ENCODE data around the gene RPL3.

The RPL3 gene

DNA sequence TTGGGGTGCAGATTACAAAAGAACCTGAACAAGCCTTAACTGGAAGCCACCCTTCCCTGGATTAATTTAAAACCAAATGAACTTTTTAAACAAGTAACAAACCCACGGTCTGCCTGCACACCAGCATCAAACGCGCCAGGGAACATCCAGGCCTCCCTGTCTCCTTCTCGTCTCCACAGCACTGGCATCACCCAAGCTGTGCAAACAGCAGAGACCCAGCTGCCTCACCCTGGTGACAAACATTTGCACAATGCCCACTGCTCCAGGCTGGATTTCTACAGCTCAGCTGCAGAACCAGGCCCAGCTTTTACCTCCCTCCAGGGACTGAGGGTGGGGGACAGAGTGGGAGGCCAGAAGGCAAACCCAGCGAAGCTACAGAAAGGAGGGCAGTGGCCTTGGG lies 7.0 kb downstream of the RPL3 start:
- no peak overlapping the region for H3K27ac ChIP-seq
- H3K9me3 ChIP-seq, result no peaks in the 10 kb centered on the region
- intact Hi-C loops (cut with DNase I; ENCODE audit: low total_unique reads), result no loop called here
- H3K27me3 ChIP-seq, result no peaks in the 10 kb centered on the region
- H3K36me3 ChIP-seq, result peaks cover 61 to 64% (median 62%) of the 10 kb centered on the region in 3 donors
- no peak overlapping the region for H3K4me3 ChIP-seq
- peaks cover 0 to 45% (median 36%) of the 10 kb centered on the region in 4 donors for H3K4me1 ChIP-seq
- no peak for DNase-seq
- no peak for TF ChIP-seq CTCF (IDR thresholded peaks at IDR 0.05)

DNA sequence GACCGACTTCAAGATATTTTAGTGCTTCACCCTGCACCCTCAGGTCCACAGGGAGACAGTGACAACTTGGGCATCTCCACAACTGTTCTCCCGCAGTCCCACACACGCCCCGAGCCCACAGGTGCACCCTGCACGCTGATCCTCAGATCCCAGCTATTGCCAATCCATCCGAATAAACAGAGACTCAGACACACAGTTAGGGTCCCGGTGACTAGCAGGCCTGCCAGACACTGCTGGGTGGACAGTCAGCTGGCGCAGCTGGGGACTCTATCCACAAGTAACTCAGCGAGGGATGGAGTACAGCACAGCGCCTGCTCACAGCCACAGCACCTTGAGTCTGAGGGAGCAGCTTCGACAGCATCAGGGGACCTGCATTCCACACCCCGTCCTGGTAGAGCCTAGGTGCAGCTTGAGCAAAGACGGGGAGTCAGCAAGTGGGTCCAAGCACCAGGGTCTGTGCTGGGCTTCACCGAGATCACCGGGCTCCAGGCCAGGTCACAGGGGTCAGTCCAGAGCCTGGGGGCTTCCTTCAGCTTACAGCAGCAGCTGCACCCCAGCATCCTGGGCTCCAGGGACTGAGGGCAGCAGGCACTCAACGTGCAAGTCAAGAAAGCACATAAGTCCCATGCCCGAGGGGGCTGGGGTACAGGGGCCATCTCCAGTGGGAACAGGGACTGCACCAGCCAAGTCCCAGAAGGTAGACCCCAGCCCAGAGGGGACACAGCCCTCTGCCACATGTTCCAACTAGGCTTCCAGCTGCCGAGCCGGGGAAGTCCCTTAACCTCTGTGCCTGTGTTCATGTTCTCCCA lies 7.6 kb downstream of the RPL3 start:
- Histone ChIP-seq H3K27me3 (no peaks in the 10 kb centered on the region), H3K4me3 (no peak overlapping the region), H3K4me1 (peaks cover 0 to 39% (median 29%) of the 10 kb centered on the region in 4 donors), H3K27ac (no peak overlapping the region), H3K9me3 (no peaks in the 10 kb centered on the region), H3K36me3 (peaks cover 54 to 58% (median 55%) of the 10 kb centered on the region in 3 donors)
- intact Hi-C loops (cut with DNase I; ENCODE audit: low total_unique reads), result loop anchor here (2.0 kb wide), 1 partner anchor 141 kb away; no protein-coding TSS in a partner anchor
- no peak for TF ChIP-seq CTCF (IDR thresholded peaks at IDR 0.05)
- no peak for DNase-seq

- intact Hi-C loops (cut with DNase I; ENCODE audit: low total_unique reads), result loop anchor here (2.0 kb wide), 1 partner anchor 139 kb away; no protein-coding TSS in a partner anchor
- Histone ChIP-seq H3K36me3 (peaks cover 37 to 41% (median 38%) of the 10 kb centered on the region in 3 donors), H3K4me1 (peaks cover 0 to 24% (median 15%) of the 10 kb centered on the region in 4 donors), H3K27ac (no peak overlapping the region), H3K27me3 (no peaks in the 10 kb centered on the region), H3K9me3 (no peaks in the 10 kb centered on the region), H3K4me3 (no peak overlapping the region)
- no peak for DNase-seq
- no peak for TF ChIP-seq CTCF (IDR thresholded peaks at IDR 0.05)
These were observed 9.3 kb downstream of the RPL3 start for GRCh38 chr22:39309881-39310714.

- Histone ChIP-seq H3K4me3 (no peak overlapping the region), H3K9me3 (no peaks in the 10 kb centered on the region), H3K4me1 (peaks cover 0 to 24% (median 12%) of the 10 kb centered on the region in 4 donors), H3K27ac (peak overlapping the region; percentile 61 to 68), H3K27me3 (no peaks in the 10 kb centered on the region), H3K36me3 (peaks cover 31 to 34% (median 32%) of the 10 kb centered on the region in 3 donors)
- intact Hi-C loops (cut with DNase I; ENCODE audit: low total_unique reads), result no loop called here
- TF ChIP-seq CTCF (IDR thresholded peaks at IDR 0.05), result no peak
- no peak for DNase-seq
These were observed 10.0 kb downstream of the RPL3 start for GRCh38 chr22:39309364-39309861.

GRCh38 chr22:39308614-39309363 lies 10.6 kb downstream of the RPL3 start:
- Histone ChIP-seq H3K36me3 (peaks cover 24 to 28% (median 25%) of the 10 kb centered on the region in 3 donors), H3K4me3 (peak overlapping the region; percentile 27 to 43), H3K27ac (peak overlapping the region; percentile 61 to 68), H3K27me3 (no peaks in the 10 kb centered on the region), H3K9me3 (no peaks in the 10 kb centered on the region), H3K4me1 (peaks cover 0 to 24% (median 12%) of the 10 kb centered on the region in 4 donors)
- intact Hi-C loops (cut with DNase I; ENCODE audit: low total_unique reads), result no loop called here
- peak; percentile 85 to 90 for DNase-seq
- no peak for TF ChIP-seq CTCF (IDR thresholded peaks at IDR 0.05)
